Parathyroid adenoma (tissue), 2 donors: ENCODE results near the gene PHF13.

Experiments used
- H2AFZ ChIP-seq: fragments of 300-600 bp; sonication (generic); one replicate; pipeline ENCODE4 v1.7.0; 2017; ENCODE audit warnings: antibody characterized with exemption, mild to moderate bottlenecking
- H3K27ac ChIP-seq: fragments of 300-600 bp; sonication (generic); one replicate; pipeline ENCODE4 v1.7.0; 2017
- H3K27me3 ChIP-seq: fragments of 300-600 bp; sonication (generic); one replicate; pipeline ENCODE4 v1.7.0; 2017; ENCODE audit warnings: low read length; ENCODE audit not compliant: control insufficient read depth, insufficient read depth
- H3K36me3 ChIP-seq: fragments of 300-600 bp; sonication (generic); one replicate; pipeline ENCODE4 v1.7.0; 2017; ENCODE audit warnings: low read length; ENCODE audit not compliant: control insufficient read depth, insufficient read depth
- H3K4me1 ChIP-seq: fragments of 300-600 bp; sonication (generic); one replicate; pipeline ENCODE4 v1.7.0; 2017; ENCODE audit warnings: control low read depth
- H3K4me2 ChIP-seq: fragments of 300-600 bp; sonication (generic); one replicate; pipeline ENCODE4 v1.7.0; 2017; ENCODE audit warnings: low read length
- H3K4me3 ChIP-seq: fragments of 300-600 bp; sonication (generic); one replicate; pipeline ENCODE4 v1.7.0; 2017; ENCODE audit warnings: low read depth, low read length
- H3K79me2 ChIP-seq: fragments of 300-600 bp; sonication (generic); one replicate; pipeline ENCODE4 v1.7.0; 2017; ENCODE audit warnings: control low read depth
- H3K9ac ChIP-seq: fragments of 300-600 bp; sonication (generic); one replicate; pipeline ENCODE4 v1.7.0; 2017; ENCODE audit warnings: mild to moderate bottlenecking
- H3K9me3 ChIP-seq: fragments of 300-600 bp; sonication (generic); one replicate; pipeline ENCODE4 v1.7.0; 2017; ENCODE audit warnings: low read length; ENCODE audit not compliant: control insufficient read depth
- TF ChIP-seq, protein P1 (sequence below): fragments of 300-600 bp; sonication (generic); IDR thresholded peaks from one replicate; pipeline ENCODE4 v1.7.0; 2017; ENCODE audit warnings: antibody characterized with exemption, mild to moderate bottlenecking
- donor health status: primary hyperparathyroidism.

The PHF13 gene

DNA sequence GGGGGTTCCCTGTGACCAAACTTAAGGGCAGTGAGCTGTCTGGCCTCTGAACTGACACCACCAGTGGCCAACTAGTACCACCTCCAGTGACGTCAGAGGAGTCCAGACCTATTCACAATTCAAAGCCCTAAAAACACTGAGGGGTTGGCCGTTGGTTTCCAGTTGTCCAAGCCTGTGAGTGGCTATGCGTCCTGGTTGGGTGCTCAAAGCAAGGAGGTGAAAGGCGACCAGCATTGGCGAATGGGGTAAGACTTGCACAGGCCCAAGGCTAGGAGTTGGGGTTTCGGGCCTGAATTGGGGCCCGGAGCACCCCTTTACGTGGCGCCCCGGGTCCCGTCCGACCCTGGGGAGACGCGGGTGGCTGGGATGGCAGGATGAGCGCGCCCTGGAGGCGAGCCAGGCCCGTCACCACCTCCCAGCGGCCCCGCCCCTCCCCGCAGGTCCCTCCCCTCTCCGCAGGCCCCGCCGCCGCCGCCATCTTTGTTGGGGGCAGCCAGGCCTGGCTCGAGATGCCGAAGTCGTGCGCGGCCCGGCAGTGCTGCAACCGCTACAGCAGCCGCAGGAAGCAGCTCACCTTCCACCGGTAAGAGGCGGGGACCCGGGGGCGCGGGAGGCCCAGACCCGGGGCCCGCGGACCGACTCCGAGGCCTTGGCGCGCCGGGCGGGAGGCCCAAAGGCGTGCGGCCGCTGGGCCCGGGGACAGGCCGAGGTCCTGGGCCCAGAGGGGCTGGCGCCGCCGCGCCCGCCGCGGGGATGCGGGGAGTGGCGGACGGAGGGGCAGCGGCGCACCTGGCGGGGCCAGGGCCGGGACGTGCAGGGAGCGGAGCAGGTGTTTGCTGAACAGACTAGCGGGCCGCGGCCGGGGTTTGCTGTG, 11.4 kb downstream of the PHF13 start, which contains the start of gene THAP3:
TSS of gene THAP3 (plus strand) at position 159 of the 874 bp plus-strand sequence. CDS start at position 510, 351 bp downstream.
- Histone ChIP-seq H2AFZ (peak within 1 kb of the TSS; percentile 69), H3K27ac (peak within 1 kb of the TSS; percentile 87), H3K79me2 (peaks cover 20% of the 10 kb centered on the region), H3K4me1 (peaks cover 22% of the 10 kb centered on the region), H3K9ac (no peak within 1 kb of the TSS), H3K27me3 (no peaks in the 10 kb centered on the region), H3K36me3 (no peaks in the 10 kb centered on the region), H3K9me3 (no peaks in the 10 kb centered on the region), H3K4me2 (peak within 1 kb of the TSS; percentile 84), H3K4me3 (peak within 1 kb of the TSS; percentile 68)
- TF ChIP-seq, protein P1, sequence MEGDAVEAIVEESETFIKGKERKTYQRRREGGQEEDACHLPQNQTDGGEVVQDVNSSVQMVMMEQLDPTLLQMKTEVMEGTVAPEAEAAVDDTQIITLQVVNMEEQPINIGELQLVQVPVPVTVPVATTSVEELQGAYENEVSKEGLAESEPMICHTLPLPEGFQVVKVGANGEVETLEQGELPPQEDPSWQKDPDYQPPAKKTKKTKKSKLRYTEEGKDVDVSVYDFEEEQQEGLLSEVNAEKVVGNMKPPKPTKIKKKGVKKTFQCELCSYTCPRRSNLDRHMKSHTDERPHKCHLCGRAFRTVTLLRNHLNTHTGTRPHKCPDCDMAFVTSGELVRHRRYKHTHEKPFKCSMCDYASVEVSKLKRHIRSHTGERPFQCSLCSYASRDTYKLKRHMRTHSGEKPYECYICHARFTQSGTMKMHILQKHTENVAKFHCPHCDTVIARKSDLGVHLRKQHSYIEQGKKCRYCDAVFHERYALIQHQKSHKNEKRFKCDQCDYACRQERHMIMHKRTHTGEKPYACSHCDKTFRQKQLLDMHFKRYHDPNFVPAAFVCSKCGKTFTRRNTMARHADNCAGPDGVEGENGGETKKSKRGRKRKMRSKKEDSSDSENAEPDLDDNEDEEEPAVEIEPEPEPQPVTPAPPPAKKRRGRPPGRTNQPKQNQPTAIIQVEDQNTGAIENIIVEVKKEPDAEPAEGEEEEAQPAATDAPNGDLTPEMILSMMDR: no peak

DNA sequence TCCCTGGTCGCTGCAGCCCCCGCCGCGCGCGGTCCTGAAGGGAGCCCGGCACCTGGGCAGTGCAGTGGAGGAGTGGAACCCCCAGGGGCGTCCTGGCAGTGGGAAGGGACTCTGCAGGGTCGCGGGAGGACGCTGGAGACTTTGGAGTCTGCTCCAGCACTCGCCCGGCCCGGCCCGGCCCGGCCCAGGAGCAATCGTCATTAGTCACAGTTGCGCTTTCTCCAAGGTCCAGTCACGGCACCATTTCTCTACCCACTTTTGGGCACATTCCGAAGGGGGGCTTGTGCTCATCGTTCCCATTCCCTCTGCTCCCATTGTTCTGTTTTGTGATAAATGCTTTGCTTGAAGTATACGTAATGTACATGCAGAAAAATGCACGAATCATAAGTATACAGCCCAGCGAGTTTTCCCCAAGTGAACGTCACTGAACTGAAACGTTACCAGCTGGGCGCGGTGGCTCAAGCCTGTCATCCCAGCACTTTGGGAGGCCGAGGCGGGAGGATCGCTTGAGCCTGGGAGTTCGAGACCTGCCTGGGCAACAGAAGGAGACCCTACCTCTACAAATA, 12.1 kb downstream of the PHF13 start:
- TF ChIP-seq, protein P1: no peak
- Histone ChIP-seq H2AFZ (peak overlapping the region; percentile 69), H3K4me1 (peaks cover 22% of the 10 kb centered on the region), H3K36me3 (no peaks in the 10 kb centered on the region), H3K27ac (peak overlapping the region; percentile 24), H3K9ac (no peak overlapping the region), H3K79me2 (peaks cover 20% of the 10 kb centered on the region), H3K9me3 (no peaks in the 10 kb centered on the region), H3K4me2 (peak overlapping the region; percentile 84), H3K4me3 (peak overlapping the region; percentile 68), H3K27me3 (no peaks in the 10 kb centered on the region)

DNA sequence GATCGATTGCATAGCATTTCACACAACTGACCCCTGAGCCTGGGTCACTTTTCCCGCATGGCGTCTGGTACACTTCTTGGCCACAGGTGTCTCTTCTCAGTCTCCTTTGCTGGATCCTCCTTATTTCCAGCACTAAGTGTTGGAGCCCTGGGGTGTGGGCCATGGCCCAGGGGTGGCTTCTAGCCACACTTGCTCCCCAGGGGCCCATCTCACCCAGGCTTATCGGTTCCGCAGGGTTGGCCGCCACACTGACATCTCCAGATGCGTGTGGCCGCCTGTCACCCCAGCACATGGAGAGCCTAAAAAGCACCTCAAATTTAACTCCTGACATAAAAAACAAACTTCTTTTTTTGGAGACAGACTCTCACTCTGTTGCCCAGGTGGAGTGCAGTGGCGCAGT, 13.5 kb downstream of the PHF13 start:
- H3K9ac ChIP-seq: no peak overlapping the region
- no peaks in the 10 kb centered on the region for H3K36me3 ChIP-seq

DNA sequence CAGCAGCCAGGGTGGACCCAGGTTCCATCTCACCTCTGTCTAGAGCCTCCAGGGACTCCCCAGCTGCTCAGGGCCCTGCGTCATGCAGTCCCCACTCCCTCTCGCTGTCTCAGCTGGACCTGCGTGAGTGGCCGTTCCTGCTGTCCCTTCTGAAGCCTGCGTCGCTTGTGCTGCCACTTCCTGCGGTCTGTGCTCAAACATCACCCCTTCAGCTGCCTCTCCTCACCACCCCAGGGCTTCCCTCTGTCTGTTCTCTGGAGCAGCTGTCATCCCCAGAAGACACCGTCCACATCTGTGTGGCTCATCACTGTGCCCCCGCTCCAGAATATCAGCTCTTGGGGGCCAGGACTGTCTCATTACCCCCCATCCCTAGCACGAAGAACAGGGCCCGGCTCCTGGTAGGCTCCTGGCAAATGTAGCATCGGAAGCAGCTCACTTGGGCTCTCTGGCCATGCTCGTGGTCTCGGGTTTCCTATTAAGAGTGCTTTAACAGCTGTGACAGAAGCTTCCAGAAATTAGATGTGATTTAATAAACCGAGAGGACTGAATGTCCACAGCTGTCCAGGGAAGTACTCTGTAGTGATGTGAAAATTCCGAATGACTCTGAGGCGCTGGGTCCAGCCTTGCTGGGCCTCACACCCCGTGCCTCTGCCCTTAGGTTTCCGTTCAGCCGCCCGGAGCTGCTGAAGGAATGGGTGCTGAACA, 14.5 kb downstream of the PHF13 start:
- Histone ChIP-seq H3K36me3 (no peaks in the 10 kb centered on the region), H3K27me3 (no peaks in the 10 kb centered on the region), H3K4me1 (peaks cover 13% of the 10 kb centered on the region), H3K4me3 (no peak overlapping the region), H3K4me2 (no peak overlapping the region), H2AFZ (no peak overlapping the region), H3K9me3 (no peaks in the 10 kb centered on the region), H3K79me2 (peaks cover 20% of the 10 kb centered on the region), H3K27ac (no peak overlapping the region), H3K9ac (no peak overlapping the region)
- TF ChIP-seq, protein P1: no peak

More for the DNA sequence above, 13.5 kb downstream of the PHF13 start:
- Histone ChIP-seq H3K4me2 (no peak overlapping the region), H3K4me1 (peaks cover 19% of the 10 kb centered on the region), H3K4me3 (no peak overlapping the region), H3K27me3 (no peaks in the 10 kb centered on the region), H3K79me2 (peaks cover 20% of the 10 kb centered on the region), H3K27ac (no peak overlapping the region), H2AFZ (no peak overlapping the region), H3K9me3 (no peaks in the 10 kb centered on the region)
- TF ChIP-seq, protein P1: no peak
